K562 (cell line): ENCODE data around the gene EXOC6. TPM values are rescaled to one million over a fixed set of nuclear protein-coding genes. Genes with fewer than 3 reads are reported as not detected.

Experiments used
- ATAC-seq: fragments of 200-7000 bp; cut with Tn5 transposase; 3 replicates; pipeline ENCODE4 v1.9.1; 2020; ENCODE audit warnings: moderate library complexity
- BruUV-seq: library from RNA; stranded (reverse); fragments of 400-500 nt; replicated peaks from 2 replicates; lab custom pipeline; 2021; lab: Mats Ljungman, UMichigan
- CTCF ChIA-PET: fragments of 300-600 bp; formaldehyde crosslinking; extraction: SDS; loops from one replicate; lab custom pipeline; 2021; ENCODE audit warnings: low intra/inter-chr PET ratio; lab: Yijun Ruan, JAX
- POLR2A ChIA-PET: fragments of 300-600, 350-650 bp; sonication (Branson Sonifier 250); formaldehyde crosslinking; extraction: SDS; loops from one replicate; lab custom pipeline; 2021; ENCODE audit warnings: antibody characterized with exemption, inconsistent platforms; lab: Yijun Ruan, JAX
- DNase-seq, 4 experiments: peaks; one replicate each; pipeline versions ENCODE4 v3.0.0 to v3.0.0-alpha.2; 2011 to 2018; ENCODE audit warnings: low spot score in 3 of 4, mixed read lengths in 3 of 4; ENCODE audit errors: extremely low read depth in 1 of 4
- FAIRE-seq: peaks from 2 replicates; lab custom pipeline; 2011; peaks lifted over from hg19 to GRCh38; lab: Jason Lieb, UNC
- H2AFZ ChIP-seq: 2 replicates; pipeline ENCODE4 v1.6.0; 2011; ENCODE audit warnings: low read depth, low read length, control low read depth, inconsistent platforms
- H3K27ac ChIP-seq: fragments of 200-600 bp; 3 replicates; pipeline ENCODE4 v1.8.0; 2011; ENCODE audit warnings: low read depth, mild to moderate bottlenecking, control low read depth, inconsistent platforms, low read length, moderate library complexity, mixed read lengths; ENCODE audit errors: extremely low read depth
- H3K27me3 ChIP-seq, 2 experiments: fragments of 300-600 bp in 1 of 2; 2 replicates in 1 of 2; 3 replicates in 1 of 2; pipeline versions ENCODE4 v1.6.0 to v1.8.0; 2011; ENCODE audit warnings: inconsistent platforms in 2 of 2, low read length in 2 of 2, mild to moderate bottlenecking in 1 of 2, mixed read lengths in 1 of 2, moderate library complexity in 1 of 2; ENCODE audit not compliant: control insufficient read depth in 2 of 2, insufficient read depth in 2 of 2
- H3K36me3 ChIP-seq: fragments of 300-600 bp; 3 replicates; pipeline ENCODE4 v1.8.0; 2011; ENCODE audit warnings: mild to moderate bottlenecking, low read length, inconsistent platforms; ENCODE audit not compliant: control insufficient read depth, insufficient read depth
- H3K4me1 ChIP-seq, 2 experiments: fragments of 200-600 bp in 1 of 2; replicated peaks in 1 of 2; 2 replicates in 1 of 2; 3 replicates in 1 of 2; pipeline versions ENCODE4 v1.5.1 to v1.8.0; 2011; ENCODE audit warnings: inconsistent platforms in 2 of 2, low read length in 2 of 2, mild to moderate bottlenecking in 1 of 2, mixed read lengths in 1 of 2, moderate library complexity in 1 of 2; ENCODE audit not compliant: control insufficient read depth in 2 of 2, insufficient read depth in 2 of 2
- H3K4me2 ChIP-seq: 2 replicates; pipeline ENCODE4 v1.6.1; 2011; ENCODE audit warnings: low read length, control low read depth, inconsistent platforms, mixed read lengths; ENCODE audit not compliant: insufficient read depth
- H3K4me3 ChIP-seq: fragments of 200-600 bp; sonication (generic), shearing (Covaris generic); 2 replicates; pipeline ENCODE4 v1.5.1; 2016; ENCODE audit warnings: control low read depth, inconsistent platforms
- H3K79me2 ChIP-seq: fragments of 200-600 bp; 3 replicates; pipeline ENCODE4 v1.8.0; 2011; ENCODE audit warnings: low read length, inconsistent platforms; ENCODE audit not compliant: control insufficient read depth, insufficient read depth
- H3K9ac ChIP-seq, 2 experiments: 2 replicates each; pipeline versions ENCODE4 v1.6.0 to v1.6.1; 2011; ENCODE audit warnings: low read depth in 2 of 2, low read length in 2 of 2, control low read depth in 1 of 2, inconsistent platforms in 1 of 2, mild to moderate bottlenecking in 1 of 2, mixed read lengths in 1 of 2; ENCODE audit not compliant: insufficient read depth in 1 of 2
- H3K9me1 ChIP-seq: one replicate; pipeline ENCODE4 v1.6.0; 2011; ENCODE audit warnings: inconsistent platforms, mild to moderate bottlenecking, low read length, moderate library complexity; ENCODE audit not compliant: control insufficient read depth, insufficient read depth
- H3K9me3 ChIP-seq: replicated peaks from 2 replicates; pipeline ENCODE4 v1.5.1; 2011; ENCODE audit warnings: low read depth, low read length, inconsistent platforms; ENCODE audit not compliant: control insufficient read depth, insufficient read depth
- H4K20me1 ChIP-seq: replicated peaks from 2 replicates; pipeline ENCODE4 v1.6.1; 2011; ENCODE audit warnings: low read length, inconsistent platforms, mixed read lengths; ENCODE audit not compliant: control insufficient read depth, insufficient read depth
- ARNT ChIP-seq, 2 experiments: fragments of 450-650 bp; IDR thresholded peaks; 2 replicates each; pipeline ENCODE4 v1.6.1; 2016; ENCODE audit warnings: mild to moderate bottlenecking in 1 of 2
- ATF1 ChIP-seq, 2 experiments: fragments of 450-650 bp in 1 of 2; IDR thresholded peaks; 2 replicates each; pipeline ENCODE4 v1.6.1; 2016; ENCODE audit warnings: missing compliant biosample characterization in 1 of 2, missing genetic modification characterization in 1 of 2
- BRD4 ChIP-seq: fragments of 200-600 bp; sonication (generic); IDR thresholded peaks from 2 replicates; pipeline ENCODE4 v1.6.1; 2017; ENCODE audit warnings: inconsistent platforms
- CHCHD3 ChIP-seq: fragments of 250-450 bp; sonication (Bioruptor Pico); IDR thresholded peaks from 2 replicates; pipeline ENCODE4 v2.1.2; 2022; ENCODE audit warnings: mild to moderate bottlenecking
- ESRRB ChIP-seq: fragments of 250-450 bp; sonication (Bioruptor Pico); IDR thresholded peaks from 2 replicates; pipeline ENCODE4 v1.5.0; 2020; ENCODE audit warnings: mild to moderate bottlenecking, moderate library complexity, borderline replicate concordance
- FOXK1 ChIP-seq: sonication (generic); formaldehyde crosslinking; IDR thresholded peaks from 2 replicates; pipeline ENCODE4 v1.8.0; 2022; ENCODE audit warnings: missing genetic modification reagents, mild to moderate bottlenecking, borderline replicate concordance
- HDAC1 ChIP-seq, 2 experiments: fragments of 450-650 bp; IDR thresholded peaks; 2 replicates each; pipeline ENCODE4 v1.6.1; 2016 to 2017; ENCODE audit warnings: inconsistent platforms in 1 of 2, mild to moderate bottlenecking in 1 of 2, moderate library complexity in 1 of 2
- HMG20B ChIP-seq: fragments of 250-450 bp; sonication (Bioruptor Pico); IDR thresholded peaks from 2 replicates; pipeline ENCODE4 v1.5.0; 2021; ENCODE audit warnings: mild to moderate bottlenecking
- PHB ChIP-seq: fragments of 250-450 bp; sonication (Bioruptor Pico); IDR thresholded peaks from 2 replicates; pipeline ENCODE4 v1.5.0; 2021
- POLR2AphosphoS5 ChIP-seq: IDR thresholded peaks from 2 replicates; pipeline ENCODE4 v1.6.1; 2011; ENCODE audit warnings: mild to moderate bottlenecking, low read depth, low read length, moderate library complexity; ENCODE audit not compliant: control insufficient read depth, insufficient read depth
- RBM15 ChIP-seq: fragments of 200-400 bp; formaldehyde crosslinking; IDR thresholded peaks from 2 replicates; pipeline ENCODE4 v1.6.1; 2018; ENCODE audit warnings: mild to moderate bottlenecking, low read length, moderate library complexity; ENCODE audit not compliant: insufficient read depth
- SNIP1 ChIP-seq: fragments of 450-650 bp; IDR thresholded peaks from 2 replicates; pipeline ENCODE4 v1.7.1; 2017; ENCODE audit warnings: low read depth, mild to moderate bottlenecking
- TAF9B ChIP-seq: fragments of 450-650 bp; IDR thresholded peaks from 2 replicates; pipeline ENCODE4 v1.6.1; 2018; ENCODE audit warnings: mild to moderate bottlenecking; ENCODE audit not compliant: partially characterized antibody
- TAL1 ChIP-seq: fragments of 450-650 bp; IDR thresholded peaks from 2 replicates; pipeline ENCODE4 v1.6.1; 2016; ENCODE audit warnings: mild to moderate bottlenecking
- TRIM24 ChIP-seq, 2 experiments: fragments of 450-650 bp; IDR thresholded peaks; 2 replicates each; pipeline ENCODE4 v1.6.1; 2016
- UBTF ChIP-seq, 2 experiments: IDR thresholded peaks; 2 replicates each; pipeline ENCODE4 v1.6.1; 2012; ENCODE audit warnings: improper control_type of control experiment in 2 of 2, low read depth in 2 of 2, low read length in 2 of 2, borderline replicate concordance in 1 of 2
- USF1 ChIP-seq: sonication (generic); formaldehyde crosslinking; IDR thresholded peaks from 2 replicates; pipeline ENCODE4 v1.9.0; 2022; ENCODE audit warnings: mild to moderate bottlenecking, missing genetic modification reagents
- ZNF239 ChIP-seq: fragments of 250-450 bp; sonication (Bioruptor Pico); IDR thresholded peaks from 2 replicates; pipeline ENCODE4 v1.4.0; 2020; ENCODE audit warnings: mild to moderate bottlenecking
- in situ Hi-C: fragments of 300-500 bp; cut with MboI; formaldehyde crosslinking; loops from 4 replicates; pipeline ENCODE4 v1.15.0; 2018; ENCODE audit warnings: inconsistent platforms, mixed read lengths
- intact Hi-C: fragments of 100-400 bp; cut with micrococcal nuclease; formaldehyde crosslinking; loops from 2 replicates; pipeline ENCODE4 v1.14.2; 2022
- polyA plus RNA-seq, 8 experiments: library from polyadenylated mRNA; depleted of rRNA in 4 of 8; stranded (reverse) in 5 of 8; unstranded in 3 of 8; fragments of >200 nt; fragmentation: Nextera tagmentation in 2 of 8; fragmentation: Illumina TruSeq in 1 of 8; extraction: Ambion mirVana in 2 of 8; extraction: Trizol in 1 of 8; gene quantifications; 2 replicates each; pipeline versions ENCODE4 v1.2.1 to v1.2.3, GENCODE V29; 2011 to 2014; ENCODE audit warnings: inconsistent platforms in 1 of 8, missing spikeins in 1 of 8
- total RNA-seq, 7 experiments: library from RNA; depleted of rRNA in 6 of 7; stranded (reverse); fragments of >200 nt in 6 of 7; fragmentation: Illumina TruSeq in 2 of 7; extraction: Trizol in 2 of 7; gene quantifications; 2 replicates each; pipeline versions ENCODE4 v1.2.1 to v1.2.3, GENCODE V29; 2011 to 2021; ENCODE audit warnings: low replicate concordance in 1 of 7
- TF ChIP-seq, protein P1 (sequence below): fragments of 450-650 bp; formaldehyde crosslinking; IDR thresholded peaks from 2 replicates; pipeline ENCODE4 v1.4.0; 2022; ENCODE audit warnings: missing genetic modification characterization

Gene EXOC6
- total and polyA plus RNA-seq, 9 of the 15 experiments (the other 6 are each of a cell fraction or from before 2014, with no cell fraction given), result 13.9 to 42.8 (median 24.9) TPM

DNA sequence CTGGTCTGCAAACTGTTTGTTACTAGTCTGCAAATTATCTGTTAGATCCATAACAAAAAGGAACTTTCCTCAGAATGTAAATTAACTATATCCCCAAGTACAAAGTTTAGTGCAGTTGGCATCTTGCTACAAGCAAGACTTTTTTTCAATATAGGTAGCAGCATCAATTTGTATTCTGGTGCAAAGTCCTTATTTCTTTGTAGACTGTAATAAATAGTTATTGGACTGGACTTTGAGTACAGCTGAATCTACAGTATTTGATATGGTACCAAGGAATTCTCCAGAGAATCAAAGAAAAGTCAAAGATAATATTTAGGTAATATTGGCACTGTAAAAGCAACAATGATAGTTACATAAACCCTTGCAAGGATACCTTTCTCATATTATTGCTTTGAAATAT lies 89.6 kb downstream of the EXOC6 start:
- no peak for ATAC-seq
- H3K27ac ChIP-seq, result no peak overlapping the region
- BruUV-seq, result no TSS peak
- in situ Hi-C loops (no loop called here), intact Hi-C loops (no loop called here)
- ChIA-PET CTCF (no interaction called here), POLR2A (no interaction called here)
- no peak for DNase-seq
- H2AFZ ChIP-seq, result no peak overlapping the region
- no peaks in the 10 kb centered on the region for H3K9me1 ChIP-seq
- H3K4me3 ChIP-seq, result no peak overlapping the region
- no peaks in the 10 kb centered on the region; the same call in 1 of the 2 replicates for H3K9me3 ChIP-seq
- no peak overlapping the region for H3K9ac ChIP-seq
- FAIRE-seq, result no peak
- no peak overlapping the region for H3K4me2 ChIP-seq
- no peaks in the 10 kb centered on the region for H3K27me3 ChIP-seq
- no peaks in the 10 kb centered on the region for H3K4me1 ChIP-seq
- H3K36me3 ChIP-seq, result peaks cover 23% of the 10 kb centered on the region; the same call in 2 of the 3 replicates
- H4K20me1 ChIP-seq, result no peaks in the 10 kb centered on the region
- H3K79me2 ChIP-seq, result no peaks in the 10 kb centered on the region
- TF ChIP-seq HMG20B (CRISPR knock-in tag), result no peak
- no peak for TF ChIP-seq TAL1
- TF ChIP-seq UBTF (IDR thresholded peaks at IDR 0.05; ENCODE audit: borderline replicate concordance in 1 of 2, low read depth in 2 of 2, low read length in 2 of 2), result no peak
- TF ChIP-seq, protein P1, sequence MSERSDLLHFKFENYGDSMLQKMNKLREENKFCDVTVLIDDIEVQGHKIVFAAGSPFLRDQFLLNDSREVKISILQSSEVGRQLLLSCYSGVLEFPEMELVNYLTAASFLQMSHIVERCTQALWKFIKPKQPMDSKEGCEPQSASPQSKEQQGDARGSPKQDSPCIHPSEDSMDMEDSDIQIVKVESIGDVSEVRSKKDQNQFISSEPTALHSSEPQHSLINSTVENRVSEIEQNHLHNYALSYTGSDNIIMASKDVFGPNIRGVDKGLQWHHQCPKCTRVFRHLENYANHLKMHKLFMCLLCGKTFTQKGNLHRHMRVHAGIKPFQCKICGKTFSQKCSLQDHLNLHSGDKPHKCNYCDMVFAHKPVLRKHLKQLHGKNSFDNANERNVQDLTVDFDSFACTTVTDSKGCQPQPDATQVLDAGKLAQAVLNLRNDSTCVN (CRISPR knock-in tag), result no peak
- TF ChIP-seq USF1 (CRISPR knock-in tag), result no peak
- TF ChIP-seq POLR2AphosphoS5, result no peak
- no peak for TF ChIP-seq CHCHD3 (CRISPR knock-in tag)
- TF ChIP-seq RBM15, result no peak
- TF ChIP-seq SNIP1, result no peak
- no peak for TF ChIP-seq BRD4
- no peak for TF ChIP-seq FOXK1 (CRISPR knock-in tag)
- TF ChIP-seq ZNF239 (CRISPR knock-in tag), result no peak
- TF ChIP-seq ATF1 (CRISPR knock-in tag; IDR thresholded peaks at IDR 0.05), result no peak
- TF ChIP-seq ATF1 (tag; IDR thresholded peaks at IDR 0.05), result no peak
- TF ChIP-seq HDAC1 (IDR thresholded peaks at IDR 0.05), result no peak
- no peak for TF ChIP-seq ESRRB (CRISPR knock-in tag)
- TF ChIP-seq TRIM24 (IDR thresholded peaks at IDR 0.05), result no peak
- no peak for TF ChIP-seq PHB (CRISPR knock-in tag)
- no peak for TF ChIP-seq TAF9B
- TF ChIP-seq ARNT (IDR thresholded peaks at IDR 0.05), result no peak
